Measurements from ENCODE around the gene SLC39A6. TPM values are rescaled to one million over a fixed set of nuclear protein-coding genes. Genes with fewer than 3 reads are reported as not detected.
A peak's percentile ranks its signal among the peaks of the same experiment; 100 is the strongest.

Gene SLC39A6
- total RNA-seq, 2 donors from 2014 or later: 25.7 to 34.1 TPM

GRCh38 chr18:36127836-36128529 lies 1.2 kb downstream of the SLC39A6 start:
- peaks cover 31% of the 10 kb centered on the region for H3K36me3 ChIP-seq (ENCODE audit: control insufficient read depth, insufficient read depth, low read length)
- Mint-ChIP-seq H3K36me3 (ENCODE audit: low read depth) (peaks cover 26% of the 10 kb centered on the region), H3K27ac (peak overlapping the region; percentile 53), H3K9me3 (no peaks in the 10 kb centered on the region), H3K27me3 (ENCODE audit: insufficient read depth) (no peaks in the 10 kb centered on the region), H3K4me1 (peaks cover 20% of the 10 kb centered on the region), H3K4me3 (peak overlapping the region; percentile 95)
- H3K27me3 ChIP-seq (ENCODE audit: control insufficient read depth, insufficient read depth, low read length, poor library complexity, severe bottlenecking): no peaks in the 10 kb centered on the region
- peak overlapping the region; percentile 96 for H3K4me3 ChIP-seq (ENCODE audit: low read length)
- WGBS, 2 experiments (ENCODE audit: insufficient coverage in 1 of 2, insufficient read length in 1 of 2): 43 to 44% methylated on average over 15 of the region's 15 CpGs
- H3K9me3 ChIP-seq (ENCODE audit: control insufficient read depth, low read length): no peaks in the 10 kb centered on the region
- TF ChIP-seq, protein P1, sequence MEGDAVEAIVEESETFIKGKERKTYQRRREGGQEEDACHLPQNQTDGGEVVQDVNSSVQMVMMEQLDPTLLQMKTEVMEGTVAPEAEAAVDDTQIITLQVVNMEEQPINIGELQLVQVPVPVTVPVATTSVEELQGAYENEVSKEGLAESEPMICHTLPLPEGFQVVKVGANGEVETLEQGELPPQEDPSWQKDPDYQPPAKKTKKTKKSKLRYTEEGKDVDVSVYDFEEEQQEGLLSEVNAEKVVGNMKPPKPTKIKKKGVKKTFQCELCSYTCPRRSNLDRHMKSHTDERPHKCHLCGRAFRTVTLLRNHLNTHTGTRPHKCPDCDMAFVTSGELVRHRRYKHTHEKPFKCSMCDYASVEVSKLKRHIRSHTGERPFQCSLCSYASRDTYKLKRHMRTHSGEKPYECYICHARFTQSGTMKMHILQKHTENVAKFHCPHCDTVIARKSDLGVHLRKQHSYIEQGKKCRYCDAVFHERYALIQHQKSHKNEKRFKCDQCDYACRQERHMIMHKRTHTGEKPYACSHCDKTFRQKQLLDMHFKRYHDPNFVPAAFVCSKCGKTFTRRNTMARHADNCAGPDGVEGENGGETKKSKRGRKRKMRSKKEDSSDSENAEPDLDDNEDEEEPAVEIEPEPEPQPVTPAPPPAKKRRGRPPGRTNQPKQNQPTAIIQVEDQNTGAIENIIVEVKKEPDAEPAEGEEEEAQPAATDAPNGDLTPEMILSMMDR (conservative IDR thresholded peaks at IDR 0.05): no peak
- DNase-seq: no peak
- no peak overlapping the region for H3K9ac ChIP-seq (ENCODE audit: extremely low read depth, low read length, poor library complexity, severe bottlenecking)
- no peaks in the 10 kb centered on the region for H3K4me1 ChIP-seq (ENCODE audit: control insufficient read depth, insufficient read depth, low read length)
- no peak overlapping the region for H3K27ac ChIP-seq (ENCODE audit: low read depth, low read length)

- peaks cover 14% of the 10 kb centered on the region for H3K4me1 Mint-ChIP-seq
- Histone ChIP-seq H3K4me1 (ENCODE audit: control insufficient read depth, insufficient read depth, low read length) (no peaks in the 10 kb centered on the region), H3K9ac (ENCODE audit: extremely low read depth, low read length, poor library complexity, severe bottlenecking) (no peak overlapping the region), H3K9me3 (ENCODE audit: control insufficient read depth, low read length) (no peaks in the 10 kb centered on the region), H3K4me3 (ENCODE audit: low read length) (no peak overlapping the region), H3K27ac (ENCODE audit: low read depth, low read length) (no peak overlapping the region), H3K27me3 (ENCODE audit: control insufficient read depth, insufficient read depth, low read length, poor library complexity, severe bottlenecking) (no peaks in the 10 kb centered on the region), H3K36me3 (ENCODE audit: control insufficient read depth, insufficient read depth, low read length) (peaks cover 43% of the 10 kb centered on the region)
- DNase-seq: no peak
- H3K4me3 Mint-ChIP-seq: no peak overlapping the region
- H3K27ac Mint-ChIP-seq: no peak overlapping the region
- H3K27me3 Mint-ChIP-seq (ENCODE audit: insufficient read depth): no peaks in the 10 kb centered on the region
- WGBS, 2 experiments (ENCODE audit: insufficient coverage in 1 of 2, insufficient read length in 1 of 2): 95 to 100% methylated on average over 3 to 6 of the region's 8 CpGs
- TF ChIP-seq, protein P1 (conservative IDR thresholded peaks at IDR 0.05): no peak
- peaks cover 34% of the 10 kb centered on the region for H3K36me3 Mint-ChIP-seq (ENCODE audit: low read depth)
- no peaks in the 10 kb centered on the region for H3K9me3 Mint-ChIP-seq
These were observed 2.5 kb downstream of the SLC39A6 start for GRCh38 chr18:36126668-36127067.

GRCh38 chr18:36124841-36125240 lies 4.3 kb downstream of the SLC39A6 start:
- no peaks in the 10 kb centered on the region for H3K9me3 ChIP-seq (ENCODE audit: control insufficient read depth, low read length)
- Mint-ChIP-seq H3K36me3 (ENCODE audit: low read depth) (peaks cover 47% of the 10 kb centered on the region), H3K27me3 (ENCODE audit: insufficient read depth) (no peaks in the 10 kb centered on the region), H3K4me3 (no peak overlapping the region), H3K27ac (no peak overlapping the region), H3K9me3 (no peaks in the 10 kb centered on the region), H3K4me1 (peaks cover 7% of the 10 kb centered on the region)
- H3K9ac ChIP-seq (ENCODE audit: extremely low read depth, low read length, poor library complexity, severe bottlenecking): no peak overlapping the region
- no peaks in the 10 kb centered on the region for H3K27me3 ChIP-seq (ENCODE audit: control insufficient read depth, insufficient read depth, low read length, poor library complexity, severe bottlenecking)
- H3K27ac ChIP-seq (ENCODE audit: low read depth, low read length): no peak overlapping the region
- no peak overlapping the region for H3K4me3 ChIP-seq (ENCODE audit: low read length)
- WGBS, 2 experiments (ENCODE audit: insufficient coverage in 1 of 2, insufficient read length in 1 of 2): 94 to 98% methylated on average over 4 of the region's 4 CpGs
- no peaks in the 10 kb centered on the region for H3K4me1 ChIP-seq (ENCODE audit: control insufficient read depth, insufficient read depth, low read length)
- H3K36me3 ChIP-seq (ENCODE audit: control insufficient read depth, insufficient read depth, low read length): peaks cover 59% of the 10 kb centered on the region
- no peak for DNase-seq
- TF ChIP-seq, protein P1 (conservative IDR thresholded peaks at IDR 0.05): no peak
